RKO (cell line): ENCODE measurements around the gene EGFL8.
A peak's percentile ranks its signal among the peaks of the same experiment; 100 is the strongest.

ENCODE experiments used
- DNase-seq: peaks from one replicate; pipeline ENCODE4 v3.0.0-alpha.2; 2016; ENCODE audit warnings: low spot score

Gene EGFL8

DNA sequence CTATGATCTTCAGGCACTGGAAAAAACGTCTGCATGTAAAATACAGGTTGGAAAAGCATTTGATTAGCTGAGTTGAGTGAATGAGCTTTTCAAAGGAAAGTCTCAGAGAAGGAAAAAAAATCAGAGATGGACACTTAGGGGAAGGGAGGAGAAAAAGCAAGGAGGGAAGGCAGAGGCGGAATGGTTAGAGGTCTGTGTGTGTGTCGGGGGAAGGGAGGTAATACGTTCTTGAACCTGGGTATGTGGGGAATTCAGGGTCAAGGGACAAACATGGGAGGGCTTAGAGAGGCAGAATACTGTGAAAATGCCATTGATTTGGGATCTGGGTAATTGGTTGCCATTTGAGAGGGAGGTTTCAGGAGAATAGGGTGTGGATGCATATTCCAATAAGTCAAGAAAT is 17.7 kb upstream of the EGFL8 start:
- no peak for DNase-seq

DNA sequence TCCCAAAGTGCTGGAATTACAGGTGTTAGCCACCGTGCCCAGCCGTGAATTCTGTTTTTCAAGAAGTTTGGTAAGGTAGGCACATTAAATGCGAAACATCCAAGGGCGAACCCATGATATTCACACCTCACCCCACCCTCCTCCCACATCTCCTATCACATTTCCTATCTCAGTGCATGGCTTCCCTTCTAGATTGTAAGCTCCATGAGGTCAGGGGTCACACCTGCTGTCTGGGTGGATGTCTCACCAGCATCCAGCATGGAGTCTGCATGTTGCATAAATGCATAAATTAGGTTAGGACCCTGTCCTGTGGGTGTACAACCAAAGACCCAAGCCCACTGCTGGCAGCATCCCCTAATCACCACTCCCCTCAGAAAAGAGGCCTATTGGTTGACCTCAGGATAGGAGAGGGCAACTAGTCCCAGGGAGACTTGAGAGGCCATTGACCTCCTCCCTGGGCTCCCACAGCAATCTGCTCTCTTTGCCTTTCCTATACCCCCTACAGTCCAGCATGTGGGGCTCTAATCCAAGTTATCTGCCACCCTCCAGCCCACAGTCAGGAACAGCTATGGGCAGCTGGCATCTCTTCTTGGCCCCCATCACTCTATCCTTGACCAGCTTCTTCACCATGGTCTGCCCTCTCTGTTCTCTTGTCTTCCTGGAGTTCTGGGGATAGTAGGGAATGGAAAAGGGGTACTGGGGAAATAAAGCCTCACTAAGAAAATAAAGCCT is 16.8 kb upstream of the EGFL8 start:
- DNase-seq, result no peak

GRCh38 chr6:32148289-32149091 is 15.9 kb upstream of the EGFL8 start:
- no peak for DNase-seq

GRCh38 chr6:32149092-32149755 is 15.2 kb upstream of the EGFL8 start:
- no peak for DNase-seq

DNA sequence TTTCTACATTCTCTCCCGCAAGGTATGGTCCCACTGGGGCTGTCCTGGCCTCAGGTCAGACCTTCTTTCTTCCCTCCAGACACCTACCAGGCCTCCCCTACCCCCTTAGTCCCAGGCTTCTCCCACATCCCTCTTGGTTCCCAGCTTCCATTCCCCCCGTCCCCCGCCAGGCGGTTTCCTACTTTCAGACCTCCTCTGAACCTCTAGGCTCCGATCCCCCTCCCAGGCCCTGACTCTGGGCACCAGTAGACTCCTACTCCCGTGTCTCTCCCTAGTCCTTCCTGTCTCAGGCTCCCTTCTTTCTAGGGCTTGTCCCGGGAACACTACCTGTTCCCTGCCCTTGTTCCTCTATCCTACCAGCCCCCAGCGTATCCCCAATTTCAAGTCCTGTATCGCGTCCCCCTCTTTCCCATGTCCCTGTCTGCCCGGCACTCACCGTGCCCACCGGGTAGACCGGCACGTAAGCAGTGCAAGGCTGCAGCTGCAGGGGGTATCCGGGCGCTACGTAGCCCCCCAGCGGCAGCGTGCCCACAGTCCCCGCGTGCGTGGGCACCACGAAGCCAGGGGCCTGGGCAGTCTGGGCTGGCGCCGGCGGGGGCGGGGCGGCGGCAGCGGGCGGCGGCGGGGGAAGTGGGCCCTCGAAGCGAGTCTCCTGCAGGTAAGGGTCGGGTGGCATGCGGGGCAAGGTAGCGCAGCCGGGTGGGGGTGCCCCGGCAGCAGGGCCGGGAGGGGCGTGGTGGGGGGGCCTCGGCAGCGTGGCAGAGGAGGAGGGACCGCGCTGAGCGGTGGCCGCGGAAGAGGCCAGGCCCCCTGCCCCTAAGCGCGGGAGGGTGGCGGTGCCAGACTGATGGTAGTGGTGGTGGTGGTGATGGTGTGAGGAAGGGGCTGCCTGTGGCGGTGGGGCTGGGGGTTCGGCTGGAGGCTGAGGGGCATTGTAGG is 14.2 kb upstream of the EGFL8 start:
- no peak for DNase-seq

GRCh38 chr6:32151181-32151862 is 13.1 kb upstream of the EGFL8 start:
- DNase-seq, result no peak

- no peak for DNase-seq
Observed at GRCh38 chr6:32151863-32152768, 12.3 kb upstream of the EGFL8 start, which contains the start of gene PRRT1. Gene PRRT1 (minus strand): TSS chr6:32151939. CDS start chr6:32151827, 112 bp downstream.

- DNase-seq, result no peak
Observed at GRCh38 chr6:32152769-32153563, 11.4 kb upstream of the EGFL8 start.

GRCh38 chr6:32153564-32154513 is 10.6 kb upstream of the EGFL8 start, which contains the start of gene PPT2:
Gene PPT2 (plus strand): TSS chr6:32154141. CDS start chr6:32154595, 454 bp downstream.
- peak; percentile 93 for DNase-seq

DNA sequence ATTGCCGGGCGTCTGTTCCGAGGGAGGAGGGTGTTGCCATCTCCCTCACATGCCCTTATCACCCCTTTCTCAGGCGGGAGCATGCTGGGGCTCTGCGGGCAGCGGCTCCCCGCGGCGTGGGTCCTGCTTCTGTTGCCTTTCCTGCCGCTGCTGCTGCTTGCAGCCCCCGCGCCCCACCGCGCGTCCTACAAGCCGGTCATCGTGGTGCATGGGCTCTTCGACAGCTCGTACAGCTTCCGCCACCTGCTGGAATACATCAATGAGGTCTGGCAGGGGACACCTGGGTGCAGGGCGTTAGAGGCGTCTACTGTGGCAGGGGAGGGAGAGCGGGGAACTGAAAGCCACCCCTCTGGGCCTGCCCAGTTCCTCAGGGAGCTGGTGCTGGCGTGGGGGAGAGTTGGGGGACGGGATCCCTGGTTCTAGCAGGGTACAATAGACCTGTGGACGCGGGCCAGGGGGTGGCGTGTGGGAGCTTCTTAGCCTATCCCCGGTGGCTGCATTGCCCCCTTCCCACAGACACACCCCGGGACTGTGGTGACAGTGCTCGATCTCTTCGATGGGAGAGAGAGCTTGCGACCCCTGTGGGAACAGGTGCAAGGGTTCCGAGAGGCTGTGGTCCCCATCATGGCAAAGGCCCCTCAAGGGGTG is 9.8 kb upstream of the EGFL8 start:
- DNase-seq, result peak; percentile 75

DNA sequence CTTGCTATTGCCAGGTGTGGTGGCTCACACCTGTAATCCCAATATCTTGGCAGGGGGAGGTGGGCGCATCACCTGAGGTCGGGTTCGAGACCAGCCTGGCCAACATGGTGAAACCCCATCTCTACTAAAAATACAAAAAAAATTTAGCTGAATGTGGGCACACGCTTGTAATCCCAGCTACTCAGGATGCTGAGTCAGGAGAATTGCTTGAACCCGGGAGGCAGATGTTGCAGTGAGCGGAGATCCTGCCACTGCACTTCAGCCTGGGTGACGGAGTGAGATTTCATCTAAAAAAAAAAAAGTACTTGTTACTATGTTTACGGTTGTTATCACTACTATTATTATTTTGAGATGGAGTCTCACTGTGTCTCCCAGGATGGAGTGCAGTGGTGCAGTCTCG is 7.5 kb upstream of the EGFL8 start:
- no peak for DNase-seq

DNA sequence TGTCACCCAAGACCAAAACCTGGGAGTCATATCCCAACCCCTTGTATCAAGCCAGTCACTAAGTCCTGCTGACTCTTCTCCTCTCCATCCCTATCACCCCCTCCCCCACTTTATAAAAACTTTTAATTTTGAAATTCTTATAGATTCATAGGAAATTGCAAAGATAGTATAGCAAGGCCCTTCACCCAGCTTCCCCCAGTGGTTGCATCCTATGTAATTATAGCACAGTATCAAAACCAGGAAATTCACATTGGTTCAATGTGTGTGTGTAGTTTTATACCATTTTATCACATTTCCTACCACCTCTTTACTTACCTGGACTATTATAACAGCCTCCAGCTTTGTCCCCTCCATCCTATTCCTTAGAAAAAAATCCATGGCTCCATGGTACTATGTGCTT is 6.3 kb upstream of the EGFL8 start:
- no peak for DNase-seq

GRCh38 chr6:32163559-32164258 is 686 bp upstream of the EGFL8 start:
- DNase-seq, result no peak

- DNase-seq, result no peak
Observed at GRCh38 chr6:32166411-32167061, 2.1 kb downstream of the EGFL8 start.

GRCh38 chr6:32167154-32167760 is 2.9 kb downstream of the EGFL8 start:
- no peak for DNase-seq

GRCh38 chr6:32167761-32168262 is 3.4 kb downstream of the EGFL8 start:
- no peak for DNase-seq
